WERI-Rb-1 (cell line): ENCODE data around the gene MAGI1.

ENCODE experiments used
- DNase-seq: peaks from one replicate; pipeline ENCODE4 v3.0.0-alpha.2; 2020
- H3K27ac ChIP-seq: fragments of 250-450 bp; sonication (Bioruptor Pico); 2 replicates; pipeline ENCODE4 v1.5.1; 2020; ENCODE audit warnings: mild to moderate bottlenecking, moderate library complexity
- H3K27me3 ChIP-seq: fragments of 250-450 bp; sonication (Bioruptor Pico); 2 replicates; pipeline ENCODE4 v1.5.1; 2021; ENCODE audit warnings: mild to moderate bottlenecking, low read depth, moderate library complexity; ENCODE audit not compliant: insufficient read depth, severe bottlenecking
- H3K36me3 ChIP-seq: fragments of 250-450 bp; sonication (Bioruptor Pico); 2 replicates; pipeline ENCODE4 v1.5.1; 2020; ENCODE audit warnings: mild to moderate bottlenecking, moderate library complexity
- H3K4me3 ChIP-seq: 2 replicates; pipeline ENCODE4 v1.5.1; 2011; ENCODE audit warnings: low read depth, mild to moderate bottlenecking, control low read depth, low read length
- H3K9me3 ChIP-seq: fragments of 250-450 bp; sonication (Bioruptor Pico); 2 replicates; pipeline ENCODE4 v1.5.1; 2021; ENCODE audit warnings: mild to moderate bottlenecking, moderate library complexity; ENCODE audit not compliant: severe bottlenecking
- CTCF ChIP-seq: IDR thresholded peaks from 2 replicates; pipeline ENCODE4 v1.5.1; 2011; ENCODE audit warnings: low read depth, mild to moderate bottlenecking, control low read depth, inconsistent platforms, low read length

Gene MAGI1

GRCh38 chr3:65953881-65954733, 84.6 kb downstream of the MAGI1 start:
- DNase-seq: no peak
- no peak overlapping the region for H3K27ac ChIP-seq
- no peak for TF ChIP-seq CTCF
- H3K9me3 ChIP-seq: no peaks in the 10 kb centered on the region
- H3K27me3 ChIP-seq: no peaks in the 10 kb centered on the region
- no peaks in the 10 kb centered on the region for H3K36me3 ChIP-seq
- no peak overlapping the region for H3K4me3 ChIP-seq

- Histone ChIP-seq H3K27me3 (no peaks in the 10 kb centered on the region), H3K36me3 (no peaks in the 10 kb centered on the region), H3K27ac (no peak overlapping the region), H3K4me3 (no peak overlapping the region), H3K9me3 (no peaks in the 10 kb centered on the region)
- no peak for DNase-seq
- TF ChIP-seq CTCF: no peak
Observed at GRCh38 chr3:65953301-65953812, 85.4 kb downstream of the MAGI1 start.

- H3K9me3 ChIP-seq: no peaks in the 10 kb centered on the region
- no peaks in the 10 kb centered on the region for H3K27me3 ChIP-seq
- H3K27ac ChIP-seq: no peak overlapping the region
- no peak for DNase-seq
- no peak for TF ChIP-seq CTCF
- H3K36me3 ChIP-seq: no peaks in the 10 kb centered on the region
- no peak overlapping the region for H3K4me3 ChIP-seq
Observed at GRCh38 chr3:65952842-65953241, 85.9 kb downstream of the MAGI1 start.

- TF ChIP-seq CTCF: no peak
- no peak overlapping the region for H3K27ac ChIP-seq
- H3K27me3 ChIP-seq: no peaks in the 10 kb centered on the region
- no peak for DNase-seq
- no peaks in the 10 kb centered on the region for H3K36me3 ChIP-seq
- H3K9me3 ChIP-seq: no peaks in the 10 kb centered on the region
- H3K4me3 ChIP-seq: no peak overlapping the region
Observed at GRCh38 chr3:65951836-65952505, 86.7 kb downstream of the MAGI1 start.

- Histone ChIP-seq H3K27ac (no peak overlapping the region), H3K36me3 (no peaks in the 10 kb centered on the region), H3K27me3 (no peaks in the 10 kb centered on the region), H3K9me3 (no peaks in the 10 kb centered on the region), H3K4me3 (no peak overlapping the region)
- TF ChIP-seq CTCF: no peak
- no peak for DNase-seq
Observed at GRCh38 chr3:65950340-65951326, 88.1 kb downstream of the MAGI1 start.
